Endothelial cell of umbilical vein (primary cell): ENCODE data around the gene TRIM59. TPM values are rescaled to one million over a fixed set of nuclear protein-coding genes. Genes with fewer than 3 reads are reported as not detected.

Source experiments
- BruUV-seq: library from RNA; stranded (reverse); fragments of 400-500 nt; replicated peaks from 2 replicates; lab custom pipeline; 2021; lab: Mats Ljungman, UMichigan
- CTCF ChIA-PET: fragments of 300-600, 350-600 bp; sonication (Branson Sonifier 250); formaldehyde crosslinking; loops from one replicate; lab custom pipeline; 2021; ENCODE audit warnings: antibody characterized with exemption, inconsistent platforms; lab: Charles Lee
- POLR2A ChIA-PET: fragments of 300-600, 350-600 bp; sonication (Branson Sonifier 250); formaldehyde crosslinking; loops from one replicate; lab custom pipeline; 2021; ENCODE audit warnings: antibody characterized with exemption, inconsistent platforms; lab: Charles Lee
- DNase-seq: peaks from one replicate; pipeline ENCODE4 v3.0.0-alpha.2; 2011; ENCODE audit warnings: low read depth, low spot score
- FAIRE-seq: peaks from 2 replicates; lab custom pipeline; 2011; peaks lifted over from hg19 to GRCh38; lab: Jason Lieb, UNC
- H2AFZ ChIP-seq: 2 replicates; pipeline ENCODE4 v1.6.0; 2012; ENCODE audit warnings: low read depth, low read length, control low read depth, inconsistent platforms
- H3K27ac ChIP-seq: 2 replicates; pipeline ENCODE4 v1.5.1; 2011; ENCODE audit warnings: low read depth, mild to moderate bottlenecking, control low read depth, low read length, moderate library complexity; ENCODE audit not compliant: insufficient read depth
- H3K27me3 ChIP-seq, 2 experiments: 2 replicates each; pipeline versions ENCODE4 v1.6.0 to v1.6.1; 2011; ENCODE audit warnings: low read length in 2 of 2, mixed read lengths in 1 of 2; ENCODE audit not compliant: control insufficient read depth in 2 of 2, insufficient read depth in 2 of 2
- H3K36me3 ChIP-seq, 2 experiments: 2 replicates in 1 of 2; 3 replicates in 1 of 2; pipeline ENCODE4 v1.5.1; 2011; ENCODE audit warnings: low read length in 2 of 2, mild to moderate bottlenecking in 1 of 2, moderate library complexity in 1 of 2; ENCODE audit not compliant: control insufficient read depth in 2 of 2, insufficient read depth in 2 of 2; ENCODE audit errors: extremely low read depth in 1 of 2
- H3K4me1 ChIP-seq: 3 replicates; pipeline ENCODE4 v1.5.1; 2011; ENCODE audit warnings: mild to moderate bottlenecking, low read length; ENCODE audit not compliant: control insufficient read depth, insufficient read depth; ENCODE audit errors: extremely low read depth
- H3K4me2 ChIP-seq: 2 replicates; pipeline ENCODE4 v1.6.1; 2011; ENCODE audit warnings: low read length, control low read depth, mixed read lengths; ENCODE audit not compliant: insufficient read depth
- H3K4me3 ChIP-seq, 3 experiments: fragments of 200-600 bp in 1 of 3; sonication (generic), shearing (Covaris generic) in 1 of 3; replicated peaks in 1 of 3; 2 replicates each; pipeline ENCODE4 v1.5.1; 2011 to 2016; ENCODE audit warnings: control low read depth in 3 of 3, low read length in 3 of 3, mild to moderate bottlenecking in 2 of 3, inconsistent platforms in 1 of 3, low read depth in 1 of 3, moderate library complexity in 1 of 3; ENCODE audit not compliant: insufficient read depth in 1 of 3
- H3K79me2 ChIP-seq: 2 replicates; pipeline ENCODE4 v1.6.0; 2012; ENCODE audit warnings: low read length, inconsistent platforms; ENCODE audit not compliant: control insufficient read depth, insufficient read depth
- H3K9ac ChIP-seq: replicated peaks from 2 replicates; pipeline ENCODE3; 2011; ENCODE audit warnings: low read length, control low read depth; ENCODE audit not compliant: insufficient read depth; ENCODE audit errors: extremely low read depth
- H3K9me1 ChIP-seq: replicated peaks from 3 replicates; pipeline ENCODE4 v1.6.0; 2011; ENCODE audit warnings: mild to moderate bottlenecking, low read length; ENCODE audit not compliant: control insufficient read depth, insufficient read depth; ENCODE audit errors: extremely low read depth
- H3K9me3 ChIP-seq: replicated peaks from 2 replicates; pipeline ENCODE4 v1.5.1; 2012; ENCODE audit warnings: low read length, inconsistent platforms; ENCODE audit not compliant: control insufficient read depth, insufficient read depth
- H4K20me1 ChIP-seq: replicated peaks from 2 replicates; pipeline ENCODE3; 2011; ENCODE audit warnings: mild to moderate bottlenecking, low read length; ENCODE audit not compliant: control insufficient read depth, insufficient read depth; ENCODE audit errors: extremely low read depth
- EZH2 ChIP-seq: IDR thresholded peaks from 2 replicates; pipeline ENCODE4 v1.6.1; 2012; ENCODE audit warnings: borderline replicate concordance, low read depth, mild to moderate bottlenecking, moderate library complexity, low read length, inconsistent platforms; ENCODE audit not compliant: severe bottlenecking
- FOS ChIP-seq: IDR thresholded peaks from 2 replicates; pipeline ENCODE4 v1.6.1; 2011; ENCODE audit warnings: mild to moderate bottlenecking, low read length, moderate library complexity, borderline replicate concordance; ENCODE audit not compliant: insufficient read depth
- GATA2 ChIP-seq: IDR thresholded peaks from 2 replicates; pipeline ENCODE4 v1.7.0; 2011; ENCODE audit warnings: low read depth, mild to moderate bottlenecking, moderate library complexity, mixed read lengths, low read length; ENCODE audit not compliant: insufficient read length, insufficient read depth
- JUN ChIP-seq: IDR thresholded peaks from 2 replicates; pipeline ENCODE4 v1.6.1; 2011; ENCODE audit warnings: borderline replicate concordance, low read depth; ENCODE audit not compliant: insufficient read length, insufficient read depth
- MYC ChIP-seq: IDR thresholded peaks from one replicate; pipeline ENCODE4 v1.6.1; 2011; ENCODE audit warnings: mild to moderate bottlenecking, low read depth, low read length
- POLR2A ChIP-seq: IDR thresholded peaks from 2 replicates; pipeline ENCODE4 v1.6.1; 2012; ENCODE audit warnings: low read depth, mild to moderate bottlenecking, control low read depth, low read length
- POLR2AphosphoS5 ChIP-seq: IDR thresholded peaks from 2 replicates; pipeline ENCODE4 v1.6.1; 2012; ENCODE audit warnings: low read depth, mild to moderate bottlenecking, control low read depth, low read length, moderate library complexity; ENCODE audit not compliant: insufficient read depth
- dilution Hi-C: fragments of 300-500 bp; cut with MboI; formaldehyde crosslinking; loops from one replicate; pipeline ENCODE4 v1.15.0; 2019; ENCODE audit warnings: low sequenced_read_pairs; ENCODE audit not compliant: extremely low pct_ligation_motif_present
- intact Hi-C: fragments of 100-400 bp; cut with micrococcal nuclease; formaldehyde crosslinking; loops from one replicate; pipeline ENCODE4 v1.10.0; 2022
- polyA plus RNA-seq, 4 experiments: library from polyadenylated mRNA; depleted of rRNA in 3 of 4; stranded (reverse) in 3 of 4; unstranded in 1 of 4; fragments of >200 nt; gene quantifications; 2 replicates each; pipeline versions ENCODE4 v1.2.1 to v1.2.3, GENCODE V29; 2011 to 2012; ENCODE audit warnings: missing spikeins in 1 of 4
- total RNA-seq: library from RNA; stranded (reverse); gene quantifications from 2 replicates; pipeline ENCODE4 v1.2.3, GENCODE V29; 2021
- TF ChIP-seq, protein P1 (sequence below): IDR thresholded peaks from 2 replicates; pipeline ENCODE4 v1.6.1; 2011; ENCODE audit not compliant: insufficient read depth, insufficient read length
- TF ChIP-seq, protein P2 (sequence below), 2 donors: IDR thresholded peaks; 1 replicate in 1 of 2; 2 replicates in 1 of 2; pipeline ENCODE4 v1.5.1; 2011; ENCODE audit warnings: low read length in 2 of 2, mild to moderate bottlenecking in 2 of 2, moderate library complexity in 2 of 2, control low read depth in 1 of 2, inconsistent platforms in 1 of 2, low read depth in 1 of 2; ENCODE audit not compliant: insufficient read depth in 1 of 2; ENCODE audit errors: extremely low read depth in 1 of 2

Gene TRIM59
- total and polyA plus RNA-seq, 2 donors (not counting 3 experiments of a cell fraction or from before 2014, with no cell fraction given) = 6.8 to 33.0 TPM

DNA sequence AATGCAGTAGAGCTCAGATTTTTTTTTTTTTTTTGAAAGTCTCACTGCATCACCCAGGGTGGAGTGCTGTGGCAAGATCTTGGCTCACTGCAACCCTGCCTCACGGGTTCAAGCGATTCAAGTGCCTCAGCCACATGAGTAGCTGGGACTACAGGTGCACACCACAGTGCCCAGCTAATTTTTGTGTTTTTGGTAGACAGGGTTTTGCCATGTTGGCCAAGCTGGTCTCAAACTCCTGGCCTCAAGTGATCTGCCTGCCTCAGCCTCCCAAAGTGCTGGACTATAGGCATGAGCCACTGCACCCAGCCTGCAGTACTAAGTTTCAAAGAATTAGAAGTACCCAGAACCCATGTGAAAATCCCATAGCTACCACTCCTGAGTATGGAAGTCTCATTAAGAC lies 14.5 kb downstream of the TRIM59 start:
- Histone ChIP-seq H3K9me1 (no peaks in the 10 kb centered on the region), H3K27ac (no peak overlapping the region), H2AFZ (no peak overlapping the region), H3K36me3 (peaks cover 5 to 36% of the 10 kb centered on the region in 2 experiments), H3K4me3 (no peak overlapping the region), H3K4me1 (no peaks in the 10 kb centered on the region), H3K27me3 (no peaks in the 10 kb centered on the region), H3K9ac (no peak overlapping the region), H4K20me1 (no peaks in the 10 kb centered on the region), H3K4me2 (no peak overlapping the region), H3K79me2 (peaks cover 74% of the 10 kb centered on the region), H3K9me3 (no peaks in the 10 kb centered on the region)
- intact Hi-C loops (no loop called here), dilution Hi-C loops (no loop called here)
- TF ChIP-seq POLR2A = no peak
- no peak for TF ChIP-seq FOS
- TF ChIP-seq GATA2 = no peak
- no peak for TF ChIP-seq POLR2AphosphoS5
- no peak for TF ChIP-seq MYC
- TF ChIP-seq JUN = no peak
- TF ChIP-seq, protein P1, sequence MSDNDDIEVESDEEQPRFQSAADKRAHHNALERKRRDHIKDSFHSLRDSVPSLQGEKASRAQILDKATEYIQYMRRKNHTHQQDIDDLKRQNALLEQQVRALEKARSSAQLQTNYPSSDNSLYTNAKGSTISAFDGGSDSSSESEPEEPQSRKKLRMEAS = no peak
- TF ChIP-seq, protein P2, sequence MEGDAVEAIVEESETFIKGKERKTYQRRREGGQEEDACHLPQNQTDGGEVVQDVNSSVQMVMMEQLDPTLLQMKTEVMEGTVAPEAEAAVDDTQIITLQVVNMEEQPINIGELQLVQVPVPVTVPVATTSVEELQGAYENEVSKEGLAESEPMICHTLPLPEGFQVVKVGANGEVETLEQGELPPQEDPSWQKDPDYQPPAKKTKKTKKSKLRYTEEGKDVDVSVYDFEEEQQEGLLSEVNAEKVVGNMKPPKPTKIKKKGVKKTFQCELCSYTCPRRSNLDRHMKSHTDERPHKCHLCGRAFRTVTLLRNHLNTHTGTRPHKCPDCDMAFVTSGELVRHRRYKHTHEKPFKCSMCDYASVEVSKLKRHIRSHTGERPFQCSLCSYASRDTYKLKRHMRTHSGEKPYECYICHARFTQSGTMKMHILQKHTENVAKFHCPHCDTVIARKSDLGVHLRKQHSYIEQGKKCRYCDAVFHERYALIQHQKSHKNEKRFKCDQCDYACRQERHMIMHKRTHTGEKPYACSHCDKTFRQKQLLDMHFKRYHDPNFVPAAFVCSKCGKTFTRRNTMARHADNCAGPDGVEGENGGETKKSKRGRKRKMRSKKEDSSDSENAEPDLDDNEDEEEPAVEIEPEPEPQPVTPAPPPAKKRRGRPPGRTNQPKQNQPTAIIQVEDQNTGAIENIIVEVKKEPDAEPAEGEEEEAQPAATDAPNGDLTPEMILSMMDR (IDR thresholded peaks at IDR 0.05; ENCODE audit: extremely low read depth in 1 of 2, insufficient read depth in 1 of 2, low read depth in 1 of 2, low read length in 2 of 2) = no peak
- no peak for TF ChIP-seq EZH2
- CTCF ChIA-PET = interaction anchor here (0.7 to 2.0 kb wide), 5 partner anchors 10 to 25 kb away, joined by 3 to 6 read pairs (median 5); no protein-coding TSS in a partner anchor
- no peak for DNase-seq
- BruUV-seq = no TSS peak
- no peak for FAIRE-seq
- POLR2A ChIA-PET = interaction anchor here (0.6 to 0.9 kb wide), 2 partner anchors 15 to 60 kb away, joined by 4 read pairs; partner anchors contain the start of gene TRIM59
